Measurements from ENCODE around the gene PSAPL1.
A peak's percentile ranks its signal among the peaks of the same experiment; 100 is the strongest.

PSAPL1 gene, protein sequence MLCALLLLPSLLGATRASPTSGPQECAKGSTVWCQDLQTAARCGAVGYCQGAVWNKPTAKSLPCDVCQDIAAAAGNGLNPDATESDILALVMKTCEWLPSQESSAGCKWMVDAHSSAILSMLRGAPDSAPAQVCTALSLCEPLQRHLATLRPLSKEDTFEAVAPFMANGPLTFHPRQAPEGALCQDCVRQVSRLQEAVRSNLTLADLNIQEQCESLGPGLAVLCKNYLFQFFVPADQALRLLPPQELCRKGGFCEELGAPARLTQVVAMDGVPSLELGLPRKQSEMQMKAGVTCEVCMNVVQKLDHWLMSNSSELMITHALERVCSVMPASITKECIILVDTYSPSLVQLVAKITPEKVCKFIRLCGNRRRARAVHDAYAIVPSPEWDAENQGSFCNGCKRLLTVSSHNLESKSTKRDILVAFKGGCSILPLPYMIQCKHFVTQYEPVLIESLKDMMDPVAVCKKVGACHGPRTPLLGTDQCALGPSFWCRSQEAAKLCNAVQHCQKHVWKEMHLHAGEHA

DNA sequence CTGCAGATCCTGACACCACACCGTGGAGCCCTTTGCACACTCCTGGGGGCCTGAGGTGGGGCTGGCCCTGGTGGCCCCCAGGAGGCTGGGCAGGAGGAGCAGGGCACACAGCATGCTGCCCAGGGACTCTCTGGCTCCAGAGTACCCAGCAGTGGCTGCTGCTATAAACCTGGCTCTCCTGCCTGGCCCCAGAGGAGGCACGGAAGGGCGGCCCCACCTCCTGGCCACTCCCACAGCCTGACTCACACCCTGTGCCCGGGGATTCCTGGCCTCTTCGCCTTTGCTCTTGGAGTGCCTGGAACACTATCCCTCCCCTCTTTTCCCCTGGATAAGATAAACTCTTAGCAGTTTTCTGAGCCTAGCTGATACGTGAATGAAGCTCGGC, at the start of gene PSAPL1:
PSAPL1 (minus strand) TSS at position 165 of the 385 bp plus-strand sequence; CDS start at position 114, 51 bp downstream.
- peak; percentile 68 for DNase-seq (ENCODE audit: low spot score)

DNA sequence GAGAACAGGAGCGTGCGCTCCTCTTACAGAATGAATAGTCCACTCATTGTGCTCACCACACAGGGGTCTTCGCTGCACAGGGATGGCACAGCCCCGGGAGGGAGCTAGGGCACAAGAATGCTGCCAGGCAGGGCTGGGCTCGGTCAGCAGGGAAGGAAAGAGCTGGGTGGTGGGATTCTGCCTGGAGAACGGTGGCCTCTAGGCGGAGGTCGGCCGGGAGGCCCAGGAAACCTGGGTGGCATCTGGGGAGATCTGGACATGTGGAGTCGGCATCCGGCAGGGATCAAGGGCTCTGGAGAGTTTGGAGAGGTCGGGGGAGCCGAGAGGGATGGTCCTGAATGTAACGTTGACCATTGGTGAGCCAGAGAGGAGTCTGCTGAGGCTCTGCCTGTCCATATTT, 46.5 kb upstream of the PSAPL1 start:
- DNase-seq (ENCODE audit: low spot score): no peak

DNA sequence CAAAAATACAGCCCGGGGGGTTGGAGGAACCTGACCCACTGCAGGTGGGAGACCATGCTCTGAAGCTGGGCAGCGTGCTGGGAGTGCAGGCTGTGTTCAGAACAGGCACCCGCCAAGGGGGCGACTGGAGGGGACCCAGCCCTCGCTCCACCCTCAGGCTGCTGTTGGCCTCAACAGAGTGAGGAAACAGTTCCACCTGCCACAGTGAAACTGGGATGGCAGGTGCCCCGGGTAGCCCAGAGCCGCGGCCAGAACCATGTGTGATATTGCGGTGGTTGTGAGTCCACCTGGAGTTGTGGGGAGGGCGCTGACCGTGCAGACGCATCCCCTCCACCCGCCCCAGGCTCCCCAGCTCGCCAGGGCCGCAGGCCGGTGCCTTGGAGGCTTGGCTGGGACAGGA, 45.7 kb upstream of the PSAPL1 start:
- DNase-seq (ENCODE audit: low spot score): no peak

DNA sequence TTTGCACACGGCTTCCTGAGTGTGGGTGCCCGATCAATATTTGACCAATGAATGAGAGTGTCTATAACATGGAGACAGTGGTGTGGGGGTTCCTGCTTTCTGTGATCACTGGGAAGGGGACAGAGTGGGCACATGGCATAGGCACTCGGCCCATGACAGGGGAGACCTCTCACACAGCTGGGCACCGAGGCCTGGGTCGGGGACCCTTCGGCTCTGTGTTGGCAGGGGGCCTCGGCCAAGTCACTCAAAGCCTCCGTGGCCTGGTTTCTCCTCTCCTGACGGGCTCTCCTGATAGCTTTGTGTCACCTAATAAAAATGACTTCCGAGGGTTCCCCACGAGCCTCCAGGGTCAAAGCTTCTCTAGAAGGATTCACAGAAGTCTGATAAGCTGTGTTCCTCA, 43.9 kb upstream of the PSAPL1 start:
- DNase-seq (ENCODE audit: low spot score): no peak

DNA sequence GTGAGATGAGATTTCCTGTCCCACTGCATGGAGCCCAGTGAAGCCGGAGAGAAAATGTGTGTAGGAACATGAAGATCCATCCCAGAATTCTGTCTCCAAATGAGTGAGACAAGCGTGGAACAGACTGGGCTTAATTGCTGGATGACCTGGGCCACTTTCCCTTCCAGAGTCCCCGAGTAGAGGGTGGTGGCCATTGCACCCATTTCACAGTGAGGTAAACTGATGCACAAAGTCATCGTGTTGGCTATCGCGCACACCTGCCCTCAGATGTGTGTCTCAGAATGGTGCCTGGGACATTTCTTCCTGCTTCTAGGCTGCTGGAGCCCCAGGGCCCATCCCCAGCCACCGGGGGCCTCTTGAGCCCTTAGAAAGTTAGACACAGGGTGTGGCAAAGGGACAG, 43.0 kb upstream of the PSAPL1 start:
- no peak for DNase-seq (ENCODE audit: low spot score)

DNA sequence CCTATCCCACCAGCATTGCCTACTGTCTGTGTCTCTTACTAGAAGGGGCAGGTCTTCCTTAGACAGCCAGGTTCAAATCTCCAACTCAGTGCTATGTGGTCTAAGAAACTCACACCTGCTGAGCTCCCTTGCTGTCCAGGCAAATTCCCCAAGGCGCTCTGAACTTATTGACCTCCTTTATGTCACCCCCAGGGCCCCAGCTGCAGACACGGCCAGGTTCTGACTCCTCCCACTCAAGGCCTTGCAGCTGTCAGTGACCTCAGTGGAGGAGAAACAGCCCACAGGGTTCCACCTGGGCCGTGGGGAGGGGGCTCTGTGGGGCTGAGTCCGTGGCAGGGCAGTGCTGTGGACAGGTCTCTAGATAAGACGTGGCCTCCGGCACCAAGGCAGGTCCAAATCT, 42.1 kb upstream of the PSAPL1 start:
- no peak for DNase-seq (ENCODE audit: low spot score)

DNA sequence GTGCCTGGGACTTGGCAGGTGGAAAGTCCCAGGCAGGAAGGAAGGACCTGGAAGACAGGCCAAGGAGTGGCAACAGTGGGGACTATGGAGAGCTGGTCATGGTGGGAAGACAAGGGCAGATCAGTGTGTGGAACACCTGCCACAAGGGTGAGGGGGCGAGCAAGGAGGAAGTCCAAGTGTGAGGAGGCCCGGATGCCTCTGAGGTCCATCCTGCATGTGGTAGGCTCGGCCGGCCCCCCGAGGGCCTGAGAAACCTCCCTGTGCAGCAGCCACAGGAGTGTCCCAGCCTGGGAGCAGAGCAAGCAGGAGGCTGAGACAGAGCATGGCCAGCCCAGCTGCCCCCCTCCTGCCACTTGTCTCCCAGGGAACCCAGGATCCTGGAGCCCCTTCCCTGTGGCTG, 40.5 kb upstream of the PSAPL1 start:
- DNase-seq (ENCODE audit: low spot score): no peak

DNA sequence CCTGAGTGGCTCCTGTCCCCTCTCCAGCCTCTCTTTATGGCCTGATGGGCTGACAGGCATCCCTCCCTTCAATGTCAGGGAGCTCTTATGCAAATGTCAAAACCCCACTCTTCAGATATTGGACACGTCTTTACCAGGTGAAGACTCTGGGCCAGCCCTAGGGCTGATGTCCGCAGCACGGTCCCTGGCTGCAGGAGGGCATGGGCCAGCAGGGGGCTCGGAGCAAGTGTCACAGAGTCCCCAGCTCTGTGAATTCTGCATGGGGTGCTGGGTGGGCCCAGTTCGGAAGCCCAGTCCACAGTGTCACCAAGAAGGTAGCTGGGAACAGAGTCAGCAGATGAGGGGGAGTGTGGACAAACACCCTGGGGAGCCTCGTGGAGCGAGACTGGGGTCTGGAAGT, 39.6 kb upstream of the PSAPL1 start:
- no peak for DNase-seq (ENCODE audit: low spot score)

DNA sequence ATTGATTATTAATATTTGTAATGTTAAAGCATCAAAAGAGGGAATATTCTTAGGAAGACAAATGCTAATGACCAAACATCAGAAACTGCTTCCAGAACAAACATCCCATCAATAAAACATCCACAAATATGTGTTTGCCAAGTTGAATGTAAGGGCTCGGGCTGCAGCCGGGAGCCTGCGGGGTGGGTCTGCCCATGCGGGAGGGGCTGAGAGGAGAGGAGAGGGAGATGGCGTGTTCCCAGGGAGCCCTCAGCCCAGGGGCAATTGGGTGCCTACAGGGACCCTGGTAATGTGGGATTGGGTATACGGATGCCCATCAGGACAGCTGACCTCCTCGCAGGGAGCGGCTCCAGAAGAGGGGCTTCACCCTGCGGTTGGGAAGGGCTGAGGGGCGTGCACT, 38.4 kb upstream of the PSAPL1 start:
- DNase-seq (ENCODE audit: low spot score): no peak

DNA sequence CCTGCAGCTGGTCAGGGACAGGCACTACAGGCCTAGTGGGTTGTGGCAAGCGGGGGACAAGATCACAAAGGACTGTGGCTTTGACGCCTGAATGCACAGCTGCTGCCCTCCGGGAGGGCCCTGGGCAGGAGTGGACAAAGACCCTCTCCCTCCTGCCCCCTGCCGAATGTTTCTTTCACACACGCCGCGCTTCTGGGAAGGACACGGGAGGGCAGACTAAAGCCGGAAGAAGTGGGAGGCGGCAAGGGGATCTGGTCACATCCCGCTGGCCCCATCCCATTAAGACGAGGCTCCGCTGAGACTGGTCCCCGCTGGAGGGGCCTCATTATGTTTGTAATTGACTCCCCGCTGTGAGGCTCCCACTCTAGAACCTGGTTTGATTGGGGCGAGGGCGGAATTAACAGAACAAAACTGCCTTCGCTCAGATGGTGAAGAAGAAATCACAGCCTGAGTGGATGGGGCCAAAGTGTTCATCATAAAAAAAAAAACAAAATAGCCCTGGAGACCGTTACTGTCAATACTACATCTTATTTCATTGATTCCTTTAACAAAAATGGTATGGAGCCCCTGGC, 37.8 kb upstream of the PSAPL1 start:
- no peak for DNase-seq (ENCODE audit: low spot score)

DNA sequence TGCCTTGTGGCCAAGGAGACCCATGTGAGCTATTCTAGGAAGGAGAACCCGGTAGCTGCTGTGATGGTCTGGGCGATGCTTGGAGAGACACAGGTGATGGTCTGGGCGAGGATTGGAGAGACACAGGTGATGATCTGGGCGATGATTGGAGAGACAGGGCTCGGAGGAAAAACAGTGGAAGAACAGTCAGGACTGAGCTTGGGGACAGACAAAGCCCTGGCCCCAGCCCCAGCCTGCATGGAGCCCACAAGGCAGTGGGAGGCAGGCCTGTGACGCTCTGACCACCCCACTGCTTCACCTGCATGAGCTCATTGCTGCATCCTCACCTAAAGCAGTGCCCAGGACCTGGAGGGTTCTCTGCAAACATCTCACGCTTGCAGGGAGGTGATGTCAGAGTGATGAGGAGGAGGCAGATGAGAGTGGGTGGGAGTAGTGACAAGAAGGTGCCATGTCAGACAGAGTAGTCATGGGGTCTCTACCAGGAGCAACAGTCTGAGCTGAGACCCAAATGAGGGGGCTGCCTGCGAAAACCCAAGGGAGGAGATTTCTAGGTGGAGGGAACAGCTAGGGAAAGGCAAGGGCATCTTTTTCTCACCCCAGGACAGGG, 35.9 kb upstream of the PSAPL1 start:
- no peak for DNase-seq (ENCODE audit: low spot score)

DNA sequence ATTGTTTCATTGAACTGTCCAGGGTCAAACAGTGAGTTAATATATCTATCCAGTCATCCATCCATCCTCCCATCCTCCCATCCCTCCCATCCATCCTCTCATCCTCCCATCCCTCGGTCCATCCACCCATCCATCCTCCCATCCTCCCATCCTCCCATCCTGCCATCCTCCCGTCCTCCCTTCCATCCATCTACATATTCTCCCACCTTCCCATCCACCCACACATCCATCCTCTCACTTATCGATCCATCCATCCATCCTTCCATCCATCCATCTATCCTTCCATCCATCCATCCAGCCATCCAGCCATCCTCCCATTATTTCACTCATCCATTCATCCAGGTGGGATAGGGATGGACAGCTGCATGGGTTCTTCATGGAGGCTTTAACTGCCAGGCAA, 35.4 kb upstream of the PSAPL1 start:
- no peak for DNase-seq (ENCODE audit: low spot score)

DNA sequence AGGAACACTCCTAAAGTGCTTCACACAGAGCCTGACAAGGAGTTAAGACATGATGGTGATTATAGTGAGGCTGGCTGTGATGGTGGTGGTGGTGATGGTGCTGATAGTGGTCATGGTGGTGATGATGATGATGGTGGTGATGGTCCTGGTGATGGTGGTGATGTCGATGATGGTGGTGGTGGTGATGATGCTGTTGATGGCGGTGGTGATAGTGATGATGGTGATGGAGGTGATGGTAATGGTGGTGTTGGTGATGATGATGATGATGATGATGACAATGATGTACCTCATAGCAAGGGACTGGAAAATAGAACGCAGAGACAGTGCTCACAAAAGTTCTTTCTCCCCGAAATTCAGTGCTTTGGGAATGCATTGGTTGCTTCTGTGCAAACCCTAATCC, 34.3 kb upstream of the PSAPL1 start:
- no peak for DNase-seq (ENCODE audit: low spot score)

DNA sequence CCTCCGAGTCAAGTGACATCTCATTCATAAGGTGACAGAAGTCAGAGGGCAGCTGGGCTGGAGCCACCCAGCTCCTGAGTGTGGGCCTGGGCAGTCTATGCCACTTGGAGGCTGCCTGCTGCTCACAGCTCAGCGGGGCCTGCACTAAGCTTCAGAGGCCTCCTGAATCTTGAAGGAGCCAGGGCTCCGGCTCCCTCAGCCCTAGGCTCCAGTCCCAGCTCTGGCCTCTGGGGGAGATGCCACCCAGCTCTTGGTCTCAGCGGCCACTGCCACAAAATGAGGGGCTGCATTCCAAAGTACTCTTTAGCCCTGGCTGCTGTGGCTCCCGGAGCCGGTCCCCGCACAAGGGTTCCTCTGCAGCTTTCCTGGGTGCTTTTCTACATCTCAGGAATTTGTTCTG, 32.7 kb upstream of the PSAPL1 start:
- DNase-seq (ENCODE audit: low spot score): no peak

DNA sequence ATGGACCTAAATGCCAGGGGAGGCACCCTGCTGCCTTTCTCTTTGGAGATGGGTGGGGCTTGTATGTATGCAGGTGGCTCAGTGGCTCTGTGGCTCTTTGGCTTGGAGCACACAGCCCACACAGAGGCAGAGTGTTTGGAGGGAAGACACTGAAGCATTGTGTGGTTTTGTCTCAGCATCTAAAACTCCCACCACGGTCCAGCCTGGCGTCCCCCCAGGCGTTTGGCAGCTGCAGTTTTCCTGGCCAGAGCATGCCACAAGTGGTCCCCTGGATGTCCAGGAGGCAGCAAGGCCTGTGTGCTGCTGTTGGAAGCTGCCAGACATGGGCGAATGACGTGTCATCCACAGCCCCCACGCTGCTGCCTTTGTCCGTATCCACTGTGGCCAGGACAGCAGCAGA, 32.2 kb upstream of the PSAPL1 start:
- DNase-seq (ENCODE audit: low spot score): no peak

DNA sequence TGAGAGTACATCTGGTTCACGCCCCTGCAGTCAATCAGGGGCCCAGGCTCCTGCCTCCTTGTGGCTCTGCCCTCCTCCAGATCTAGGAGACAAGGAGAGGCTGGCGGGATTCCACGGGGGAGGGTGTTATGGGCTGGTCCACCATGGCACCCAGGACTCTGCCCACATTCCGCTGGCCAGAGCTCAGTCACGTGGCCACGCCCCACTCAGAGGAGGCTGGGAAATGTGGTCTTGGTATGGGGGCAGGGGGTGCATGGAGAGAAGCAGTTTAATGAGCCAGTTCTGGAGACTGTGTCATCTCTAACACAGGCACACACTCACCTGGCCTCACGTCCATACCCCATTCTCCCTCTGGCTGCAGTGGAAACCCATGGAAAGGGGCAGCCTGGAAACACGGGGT, 31.5 kb upstream of the PSAPL1 start:
- no peak for DNase-seq (ENCODE audit: low spot score)

DNA sequence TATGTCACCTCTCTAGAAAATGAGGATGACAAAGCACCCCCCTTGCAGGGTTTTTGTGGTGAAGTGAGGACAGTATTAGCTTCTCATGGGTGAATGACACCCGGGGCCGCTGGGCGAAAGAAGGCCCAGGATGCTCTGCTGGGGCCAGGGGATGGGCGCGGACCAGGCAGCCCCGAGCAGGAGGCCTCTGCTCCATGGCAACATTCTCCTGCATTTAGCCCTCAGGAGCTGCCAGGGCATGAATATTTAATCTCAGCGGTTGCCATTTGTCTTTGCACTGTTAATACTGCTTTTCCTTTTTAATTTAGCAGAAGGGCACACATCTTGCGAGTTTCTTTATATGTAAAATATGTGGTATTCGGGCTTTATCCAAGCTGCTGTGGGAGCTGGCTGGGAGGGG, 30.3 kb upstream of the PSAPL1 start:
- no peak for DNase-seq (ENCODE audit: low spot score)

DNA sequence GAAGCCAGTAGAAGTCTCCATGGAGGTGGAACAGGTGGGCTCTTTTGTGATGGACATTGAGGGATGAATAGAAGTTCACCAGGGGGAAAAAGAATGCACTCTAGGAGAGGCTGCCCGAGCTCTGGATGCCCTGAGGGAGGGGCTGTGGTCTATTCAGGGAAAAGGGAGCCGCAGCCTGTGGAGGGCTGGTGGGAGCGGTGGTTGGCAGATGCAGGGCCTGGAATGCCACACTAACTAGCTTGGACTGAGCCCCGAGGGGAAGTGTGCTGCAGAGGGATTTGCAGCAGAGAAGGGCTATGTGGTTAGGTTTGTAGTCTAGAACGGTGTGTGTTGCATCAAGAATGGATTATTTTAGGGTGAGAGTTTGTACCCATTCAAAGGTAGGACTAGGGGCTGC, 29.5 kb upstream of the PSAPL1 start:
- DNase-seq (ENCODE audit: low spot score): no peak

DNA sequence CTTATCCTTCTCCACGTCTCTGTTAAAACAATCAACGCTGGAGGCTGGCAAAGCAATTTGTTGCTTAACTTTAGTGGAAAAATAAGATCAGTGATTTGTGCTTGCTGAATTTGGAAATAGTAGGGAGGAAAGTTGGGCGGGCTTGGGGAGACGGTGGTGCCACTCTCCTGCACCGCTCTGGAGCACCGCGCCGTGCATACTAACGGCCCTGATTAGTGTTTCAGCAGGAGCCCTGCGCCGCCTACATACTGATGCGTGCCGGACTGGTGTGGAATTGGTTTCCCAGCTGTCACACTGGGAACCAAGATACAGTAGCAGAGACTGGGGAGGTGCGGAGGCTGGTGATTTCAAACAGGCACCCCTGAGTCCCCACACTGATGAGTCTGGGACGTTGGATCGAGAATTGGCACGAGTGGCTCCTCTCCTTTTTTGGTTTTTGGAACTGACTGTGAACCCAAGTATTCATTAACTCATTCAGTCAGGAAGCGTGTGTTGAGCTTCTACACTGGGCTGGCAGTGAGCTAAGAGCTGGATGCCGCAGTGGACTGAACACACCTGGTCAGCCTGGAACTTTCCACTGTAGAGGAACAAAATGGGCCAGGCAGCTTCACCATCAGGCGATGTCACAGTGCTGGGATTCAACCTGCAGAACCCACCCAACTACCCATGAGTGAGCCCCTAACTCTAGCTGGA, 29.0 kb upstream of the PSAPL1 start:
- no peak for DNase-seq (ENCODE audit: low spot score)

DNA sequence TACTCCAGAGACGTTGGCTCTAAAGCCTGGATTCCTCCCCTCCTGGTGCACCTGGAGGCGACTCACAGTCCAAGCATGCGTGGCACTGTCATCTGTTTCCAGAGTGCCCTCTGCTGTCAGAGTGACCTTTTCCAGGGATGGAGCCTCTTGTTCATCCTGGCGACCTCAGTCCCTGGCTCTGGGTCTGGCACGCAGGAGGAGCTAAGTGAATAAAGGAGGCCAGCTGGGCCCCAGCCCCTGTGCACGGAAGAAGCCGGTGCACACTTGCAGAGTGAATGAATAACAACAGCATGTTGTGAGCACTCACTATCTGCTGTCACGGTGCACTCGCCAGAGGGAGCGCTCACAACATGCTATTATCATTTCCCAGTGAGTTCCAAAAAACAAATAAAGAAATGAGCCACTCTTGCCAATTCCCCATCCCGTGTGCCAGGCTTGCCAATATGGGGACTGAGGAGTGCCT, 27.8 kb upstream of the PSAPL1 start:
- peak; percentile 62 for DNase-seq (ENCODE audit: low spot score)

DNA sequence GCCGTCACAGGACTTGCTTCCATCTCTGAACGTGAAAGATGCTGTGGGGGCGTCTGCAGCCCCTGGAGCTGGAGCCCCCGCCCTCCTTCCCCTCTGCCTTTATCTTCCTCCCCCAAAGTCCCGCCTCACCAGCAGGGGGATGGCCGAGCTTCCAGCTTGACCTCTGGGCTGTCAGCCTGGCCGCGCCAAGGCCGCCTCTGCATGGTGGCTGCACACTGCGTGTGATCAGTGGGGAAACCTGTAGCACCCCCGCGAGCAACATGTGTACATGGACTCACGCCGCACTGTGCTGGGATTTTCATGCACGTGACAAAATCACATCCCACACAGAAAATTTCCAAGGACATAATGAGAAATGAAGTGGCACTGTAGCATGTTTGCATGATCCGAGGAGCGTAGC, 26.5 kb upstream of the PSAPL1 start:
- no peak for DNase-seq (ENCODE audit: low spot score)

DNA sequence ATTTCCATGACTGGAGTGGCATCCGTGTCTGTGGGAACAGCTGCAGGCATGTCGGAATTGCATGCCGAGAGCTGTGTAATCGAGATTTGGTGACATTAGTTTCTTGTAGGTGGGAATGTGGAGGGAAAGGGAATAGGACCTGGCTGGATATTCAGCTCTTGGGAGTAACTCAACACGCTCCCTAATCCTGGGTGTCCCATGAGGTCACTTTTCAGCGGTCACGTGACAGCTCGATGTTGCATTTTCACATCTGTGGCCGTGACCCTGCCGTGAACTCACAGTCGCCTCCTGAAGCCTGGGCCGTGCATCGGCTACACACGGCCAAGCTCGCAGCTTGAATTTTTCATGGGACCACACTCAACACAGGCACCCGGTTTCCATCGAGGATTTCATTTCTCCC, 25.8 kb upstream of the PSAPL1 start:
- no peak for DNase-seq (ENCODE audit: low spot score)

DNA sequence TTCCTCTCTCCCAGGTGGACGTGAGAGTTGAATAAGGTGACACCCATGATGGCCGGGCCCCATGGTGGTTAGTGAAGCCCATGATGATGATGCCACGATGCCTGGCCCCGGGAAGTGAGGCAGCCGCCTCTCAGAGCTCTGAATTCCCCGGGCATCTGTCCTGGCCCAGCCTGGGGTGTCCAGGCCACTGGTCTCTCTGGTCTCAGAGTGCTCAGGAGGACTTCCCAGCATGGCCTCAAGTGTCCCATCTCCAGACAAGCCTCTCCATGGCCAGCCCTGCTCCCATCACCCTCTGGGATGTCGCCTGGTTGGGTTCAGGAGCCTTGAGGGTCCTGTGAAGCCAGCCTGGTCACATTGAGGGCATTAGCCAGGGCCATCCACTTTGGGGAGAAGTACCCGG, 24.7 kb upstream of the PSAPL1 start:
- DNase-seq (ENCODE audit: low spot score): no peak
